ENCODE measurements around the gene WDR87.
"Not testable (repeated sequence)": the region's sequence is repeated elsewhere in the genome, so short reads cannot be mapped to it uniquely, and the experiment has no call there.

DNA sequence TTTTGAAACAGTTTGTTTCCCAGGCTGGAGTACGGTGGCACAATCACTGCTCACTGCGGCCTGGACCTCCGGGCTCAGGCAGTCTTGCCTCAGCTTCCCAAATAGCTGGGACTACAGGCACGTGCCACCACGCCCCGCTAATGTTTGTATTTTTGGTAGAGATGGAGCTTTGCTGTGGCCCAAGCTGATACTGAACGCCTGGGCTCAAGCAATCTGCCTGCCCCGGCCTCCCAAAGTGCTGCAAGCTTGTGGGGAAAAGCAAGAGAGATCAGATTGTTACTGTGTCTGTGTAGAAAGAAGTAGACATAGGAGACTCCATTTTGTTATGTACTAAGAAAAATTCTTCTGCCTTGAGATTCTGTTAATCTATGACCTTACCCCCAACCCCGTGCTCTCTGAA is 40.5 kb downstream of the WDR87 start:
- TF ChIP-seq RCOR1 (IDR thresholded peaks at IDR 0.05; ENCODE audit: insufficient replicate concordance, low read length); RFX5 (IDR thresholded peaks at IDR 0.05; ENCODE audit: low read depth, low read length); CEBPB (IDR thresholded peaks at IDR 0.05; ENCODE audit: low read depth, low read length); POLR2A (IDR thresholded peaks at IDR 0.05; ENCODE audit: low read depth, low read length); CHD1 (IDR thresholded peaks at IDR 0.05; ENCODE audit: low read depth, low read length); RAD21 (IDR thresholded peaks at IDR 0.05; ENCODE audit: low read length); NFE2L2 (IDR thresholded peaks at IDR 0.05; ENCODE audit: low read depth, low read length); MXI1 (IDR thresholded peaks at IDR 0.05; ENCODE audit: borderline replicate concordance, low read depth, low read length): not testable (repeated sequence)
- TF ChIP-seq, protein P1, sequence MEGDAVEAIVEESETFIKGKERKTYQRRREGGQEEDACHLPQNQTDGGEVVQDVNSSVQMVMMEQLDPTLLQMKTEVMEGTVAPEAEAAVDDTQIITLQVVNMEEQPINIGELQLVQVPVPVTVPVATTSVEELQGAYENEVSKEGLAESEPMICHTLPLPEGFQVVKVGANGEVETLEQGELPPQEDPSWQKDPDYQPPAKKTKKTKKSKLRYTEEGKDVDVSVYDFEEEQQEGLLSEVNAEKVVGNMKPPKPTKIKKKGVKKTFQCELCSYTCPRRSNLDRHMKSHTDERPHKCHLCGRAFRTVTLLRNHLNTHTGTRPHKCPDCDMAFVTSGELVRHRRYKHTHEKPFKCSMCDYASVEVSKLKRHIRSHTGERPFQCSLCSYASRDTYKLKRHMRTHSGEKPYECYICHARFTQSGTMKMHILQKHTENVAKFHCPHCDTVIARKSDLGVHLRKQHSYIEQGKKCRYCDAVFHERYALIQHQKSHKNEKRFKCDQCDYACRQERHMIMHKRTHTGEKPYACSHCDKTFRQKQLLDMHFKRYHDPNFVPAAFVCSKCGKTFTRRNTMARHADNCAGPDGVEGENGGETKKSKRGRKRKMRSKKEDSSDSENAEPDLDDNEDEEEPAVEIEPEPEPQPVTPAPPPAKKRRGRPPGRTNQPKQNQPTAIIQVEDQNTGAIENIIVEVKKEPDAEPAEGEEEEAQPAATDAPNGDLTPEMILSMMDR (conservative IDR thresholded peaks at IDR 0.05; ENCODE audit: low read depth, low read length): not testable (repeated sequence)

All from IMR-90 (cell line).